Ramos (cell line): Measurements from ENCODE around the gene MTFP1.
"Not testable (repeated sequence)": the region's sequence is repeated elsewhere in the genome, so short reads cannot be mapped to it uniquely, and the experiment has no call there.

Experiments used
- in situ Hi-C: fragments of 300-500 bp; cut with MboI; formaldehyde crosslinking; loops from one replicate; pipeline ENCODE4 v1.14.3; 2022; ENCODE audit warnings: low sequenced_read_pairs; ENCODE audit not compliant: unreplicated experiment

MTFP1 gene

DNA sequence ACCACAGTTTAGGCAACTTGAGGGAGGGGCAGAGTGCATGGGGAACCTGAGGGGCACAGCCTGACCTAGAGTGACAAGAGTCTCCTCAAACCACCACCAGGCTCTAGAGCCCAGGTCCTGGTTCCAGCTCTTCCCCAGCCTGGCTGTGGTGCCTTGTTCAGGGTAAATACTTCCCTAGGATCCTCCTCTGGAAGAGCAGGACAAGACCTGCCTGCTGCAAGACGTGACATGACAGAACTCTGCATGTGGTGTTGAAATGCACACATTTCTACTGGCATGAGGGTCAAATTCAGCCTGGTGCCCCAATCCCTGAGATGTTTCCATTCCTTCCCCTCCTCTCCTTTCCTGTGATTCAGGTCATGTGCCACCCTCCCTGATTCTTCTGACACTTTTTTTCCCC lies 25.4 kb upstream of the MTFP1 start:
- in situ Hi-C loops = no loop called here

DNA sequence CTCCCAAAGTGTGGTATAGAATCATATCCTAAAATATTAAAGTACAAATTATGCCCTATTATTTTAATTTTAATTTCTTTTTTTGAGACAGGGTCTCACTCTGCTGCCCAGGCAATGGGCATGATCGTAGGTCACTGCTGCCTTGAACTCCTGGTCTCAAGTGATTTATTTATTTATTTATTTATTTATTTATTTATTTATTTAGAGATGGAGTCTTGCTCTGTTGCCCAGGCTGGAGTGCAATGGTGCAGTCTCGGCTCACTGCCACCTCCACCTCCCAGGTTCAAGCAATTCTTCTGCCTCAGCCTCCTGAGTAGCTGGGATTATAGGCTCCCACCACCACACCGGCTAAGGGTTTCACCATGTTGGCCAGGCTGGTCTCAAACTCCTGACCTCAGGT lies 24.5 kb upstream of the MTFP1 start:
- in situ Hi-C loops = not testable (repeated sequence)

DNA sequence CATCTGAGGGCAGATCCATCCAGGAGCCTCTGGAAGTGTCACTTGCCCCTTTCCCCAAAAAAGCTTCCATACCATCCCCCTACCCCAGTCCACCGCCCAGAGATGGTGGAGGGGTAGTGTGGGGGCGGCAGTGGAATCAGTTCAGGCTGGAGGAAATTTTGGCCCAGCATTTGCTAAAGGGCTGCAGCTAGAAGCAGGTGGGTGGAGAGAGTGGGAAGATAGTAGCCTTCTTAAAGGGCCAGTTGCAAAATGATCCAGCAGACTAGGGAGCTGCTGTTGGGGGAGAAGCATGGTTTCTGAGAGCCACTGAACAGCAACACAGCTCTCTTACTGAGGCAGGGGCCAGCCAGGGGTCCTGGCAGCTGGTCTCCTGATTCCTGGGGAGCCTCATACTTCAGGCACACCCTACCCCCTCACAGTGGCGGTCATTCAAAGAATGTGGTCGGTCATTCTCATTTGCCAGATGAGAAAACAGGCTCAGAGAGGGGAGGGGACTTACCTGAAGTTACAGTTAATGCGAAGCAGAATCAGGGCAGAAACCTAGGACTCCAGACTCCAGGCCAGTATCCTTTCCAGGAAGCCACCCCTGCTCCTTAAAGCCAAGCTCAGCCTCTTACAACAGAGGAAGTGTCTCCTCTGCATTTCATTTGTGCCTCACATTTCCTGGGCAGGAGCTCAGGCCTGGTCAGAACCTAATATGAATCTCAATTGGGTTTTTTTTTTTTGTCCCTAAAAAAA lies 23.4 kb upstream of the MTFP1 start:
- in situ Hi-C loops = no loop called here

DNA sequence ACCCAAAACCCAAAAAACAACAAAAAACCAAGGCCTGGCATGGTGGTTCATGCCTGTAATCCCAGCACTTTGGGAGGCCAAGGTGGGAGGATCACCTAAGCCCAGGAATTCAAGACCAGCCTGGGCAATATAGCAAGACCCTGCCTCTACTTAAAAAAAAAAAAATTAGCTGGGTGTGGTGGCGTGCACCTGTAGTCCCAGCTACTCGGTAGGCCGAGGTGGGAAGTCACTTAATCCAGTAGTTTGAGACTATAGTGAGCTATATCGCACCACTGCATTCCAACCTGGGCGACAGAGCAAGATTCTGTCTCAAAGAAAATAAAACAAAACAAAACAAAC lies 22.8 kb upstream of the MTFP1 start:
- in situ Hi-C loops = not testable (repeated sequence)

DNA sequence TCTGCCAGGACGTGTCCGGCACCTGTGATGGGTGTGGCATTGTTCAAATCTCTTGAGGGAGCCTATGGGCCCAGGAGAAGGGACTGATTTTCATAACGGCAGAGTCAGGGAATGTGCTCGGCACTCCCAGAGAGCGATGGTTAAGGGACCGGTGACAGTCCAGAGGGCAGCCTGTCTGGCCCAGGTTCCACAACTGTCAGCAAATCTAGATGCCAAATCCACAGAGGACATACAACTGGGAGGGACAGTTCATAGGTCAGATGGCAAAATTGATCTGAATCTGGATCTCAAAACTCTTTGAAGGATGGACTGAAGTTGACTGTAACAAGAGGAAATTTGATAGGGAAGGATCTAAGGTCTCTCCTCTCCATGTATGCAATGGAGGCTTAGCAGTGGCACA lies 21.3 kb upstream of the MTFP1 start:
- in situ Hi-C loops = no loop called here

DNA sequence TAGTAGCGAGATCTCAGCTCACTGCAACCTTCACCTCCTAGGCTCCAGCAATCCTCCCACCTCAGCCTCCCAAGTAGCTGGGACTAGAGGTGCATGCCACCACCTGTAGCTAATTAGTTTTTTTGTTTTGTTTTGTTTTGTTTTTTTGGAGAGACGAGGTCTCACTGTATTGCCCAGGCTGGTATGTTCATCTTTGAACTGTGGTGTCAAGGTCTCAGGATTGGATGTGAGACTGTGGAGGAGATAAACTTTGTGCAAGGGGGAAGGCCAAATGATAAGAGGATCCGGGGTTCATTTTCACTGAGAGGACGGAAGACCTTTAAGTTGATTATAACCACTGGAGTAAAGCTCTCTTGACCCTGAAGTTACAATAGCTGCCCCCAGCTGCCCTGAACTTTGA lies 19.8 kb upstream of the MTFP1 start:
- in situ Hi-C loops = no loop called here

DNA sequence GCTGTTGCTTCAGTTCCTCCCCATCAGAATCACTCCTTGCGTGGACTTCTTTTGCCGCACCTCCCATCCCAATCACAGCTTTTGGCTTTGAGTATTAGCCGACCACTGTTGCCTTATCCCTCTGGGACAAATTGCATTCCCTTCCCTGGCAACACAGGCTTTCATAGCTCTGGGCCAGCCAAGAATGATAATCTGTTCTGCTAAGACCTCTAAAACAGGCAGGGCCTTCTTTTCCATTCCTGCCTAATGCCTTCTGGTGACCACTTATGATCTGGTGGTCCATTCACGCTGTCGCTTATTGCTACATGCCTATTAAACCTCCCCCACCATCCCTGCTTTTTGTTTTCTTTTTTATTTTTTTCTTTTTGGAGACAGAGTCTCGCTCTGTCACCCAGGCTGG lies 19.2 kb upstream of the MTFP1 start:
- in situ Hi-C loops = no loop called here

DNA sequence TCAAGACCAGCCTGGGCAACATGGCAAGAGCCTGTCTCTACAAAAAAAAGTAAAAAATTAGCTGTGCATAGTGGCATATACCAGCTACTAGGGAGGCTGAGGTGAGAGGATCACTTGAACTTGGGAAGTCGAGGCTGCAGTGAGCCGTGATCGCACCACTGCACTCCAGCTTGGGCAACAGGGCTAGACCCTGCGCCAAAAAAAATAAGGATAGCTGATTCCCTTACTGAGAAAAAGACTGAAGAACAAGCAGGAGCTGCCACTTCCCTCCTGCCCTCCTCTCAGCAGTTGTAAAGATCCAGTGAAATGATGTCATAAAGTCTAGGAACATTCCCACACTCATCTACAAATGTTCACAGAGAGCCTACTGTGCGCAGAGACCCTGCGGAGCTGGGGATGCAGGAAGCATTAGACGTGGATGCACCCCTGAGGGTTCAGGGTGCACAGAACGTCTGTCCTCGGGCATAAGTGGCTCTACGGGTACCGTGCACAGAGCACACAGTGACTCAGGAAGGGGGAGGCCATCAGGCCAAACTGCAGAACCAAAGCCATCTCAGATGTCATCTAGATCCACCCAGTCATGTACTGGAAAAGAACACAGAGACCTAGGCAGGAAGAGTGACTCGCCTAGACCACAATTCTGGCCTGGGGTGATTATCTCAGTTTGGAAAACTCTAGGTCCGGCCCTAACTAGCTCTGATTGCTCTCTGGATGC lies 17.0 kb upstream of the MTFP1 start:
- in situ Hi-C loops = no loop called here

DNA sequence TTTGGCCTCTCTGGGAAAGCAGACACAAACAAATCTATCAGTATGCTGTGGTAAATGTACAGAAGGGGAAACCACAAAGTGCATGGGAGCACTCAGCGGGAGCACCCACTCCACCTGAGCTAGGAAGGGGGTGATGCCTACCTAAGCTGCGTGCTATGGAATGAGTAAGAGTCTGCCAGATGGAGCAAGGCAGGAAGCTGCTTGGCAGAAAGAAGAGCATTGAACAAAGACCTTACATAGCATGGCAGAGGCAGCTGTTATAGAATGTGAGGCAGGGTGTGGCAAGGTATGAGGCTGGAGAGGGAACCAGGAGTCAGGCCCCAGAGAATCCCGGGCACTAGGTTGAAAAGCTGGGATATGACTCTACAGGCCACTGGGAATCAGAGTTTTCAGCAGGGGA lies 13.8 kb upstream of the MTFP1 start:
- in situ Hi-C loops = no loop called here

DNA sequence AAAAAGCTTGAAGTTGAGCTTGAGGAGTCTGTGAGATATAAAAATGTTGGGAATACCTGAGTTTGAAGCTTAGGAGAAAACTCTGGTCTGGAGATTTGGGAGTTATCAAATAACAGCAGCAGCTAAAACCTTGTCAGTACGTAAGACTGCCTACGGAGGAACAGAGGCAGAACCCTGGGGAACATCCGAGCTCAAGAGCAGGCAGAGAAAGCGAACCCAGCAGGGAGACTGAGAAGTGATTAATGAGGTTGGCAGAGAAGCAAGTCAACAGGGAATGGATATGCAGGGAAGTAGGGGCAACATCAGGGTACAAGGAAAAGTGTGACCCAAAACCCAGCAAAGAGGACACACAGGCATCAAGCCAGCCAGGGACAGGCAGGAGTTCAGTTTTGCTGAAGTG lies 12.6 kb upstream of the MTFP1 start:
- in situ Hi-C loops = no loop called here

DNA sequence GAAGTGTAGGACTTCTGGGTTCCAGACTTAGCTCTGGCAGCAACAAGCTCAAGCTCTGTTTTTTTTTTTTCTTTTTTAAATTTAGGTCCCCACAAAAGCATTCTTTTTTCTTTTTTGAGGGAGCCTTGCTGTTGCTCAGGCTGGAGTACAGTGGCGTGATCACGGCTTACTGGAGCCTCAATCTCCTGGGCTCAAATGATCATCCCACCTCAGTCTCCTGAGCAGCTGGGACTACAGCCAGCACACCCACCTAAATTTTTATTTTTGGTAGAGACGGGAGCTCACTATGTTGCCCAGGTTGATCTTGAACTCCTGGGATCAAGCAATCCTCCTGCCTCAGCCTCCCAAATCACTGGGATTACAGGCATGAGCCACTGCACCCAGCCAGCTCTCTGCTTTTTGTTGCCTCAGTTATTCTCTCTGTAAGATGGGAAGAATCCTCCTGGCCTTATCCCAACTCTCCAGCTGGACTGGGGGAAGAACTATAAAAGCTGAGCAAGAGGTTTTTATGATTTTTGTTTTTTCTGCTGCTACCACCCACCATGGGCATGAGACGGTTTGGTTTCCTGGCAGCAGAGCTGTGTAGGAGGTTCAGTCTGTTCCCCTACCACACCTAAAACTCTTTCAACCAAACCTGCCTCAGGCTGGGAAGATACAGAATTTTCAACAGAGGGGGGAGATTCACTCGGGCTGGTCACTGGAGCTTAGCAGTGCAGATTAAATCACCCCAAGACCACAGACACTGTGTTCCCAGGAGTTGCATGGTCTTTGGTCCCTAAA lies 11.6 kb upstream of the MTFP1 start:
- in situ Hi-C loops = no loop called here

DNA sequence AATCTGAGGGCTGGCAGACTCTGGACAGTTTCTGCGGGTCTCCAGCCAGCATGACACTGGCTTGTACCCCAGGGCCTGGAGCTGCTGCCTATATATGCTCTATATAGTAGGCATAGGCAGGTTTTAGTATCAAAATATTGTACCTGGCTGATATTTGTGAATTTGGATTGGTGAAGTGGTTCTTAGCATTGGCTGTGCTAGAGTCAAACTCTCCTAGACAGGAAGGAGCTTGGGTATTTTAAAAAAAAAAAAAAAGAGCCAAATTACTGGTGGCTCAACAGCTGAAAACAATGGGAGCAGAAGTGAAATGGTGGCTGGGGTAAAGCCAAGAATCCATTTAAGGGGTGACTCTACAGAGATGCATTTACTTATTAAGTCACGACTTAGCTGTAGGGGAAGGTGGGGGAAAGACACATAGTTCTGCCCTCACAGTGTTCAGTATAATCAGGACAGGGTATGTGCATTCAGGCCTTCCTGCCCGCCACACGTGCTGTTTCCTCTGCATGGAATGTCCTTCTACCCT lies 11.0 kb upstream of the MTFP1 start:
- in situ Hi-C loops = no loop called here

DNA sequence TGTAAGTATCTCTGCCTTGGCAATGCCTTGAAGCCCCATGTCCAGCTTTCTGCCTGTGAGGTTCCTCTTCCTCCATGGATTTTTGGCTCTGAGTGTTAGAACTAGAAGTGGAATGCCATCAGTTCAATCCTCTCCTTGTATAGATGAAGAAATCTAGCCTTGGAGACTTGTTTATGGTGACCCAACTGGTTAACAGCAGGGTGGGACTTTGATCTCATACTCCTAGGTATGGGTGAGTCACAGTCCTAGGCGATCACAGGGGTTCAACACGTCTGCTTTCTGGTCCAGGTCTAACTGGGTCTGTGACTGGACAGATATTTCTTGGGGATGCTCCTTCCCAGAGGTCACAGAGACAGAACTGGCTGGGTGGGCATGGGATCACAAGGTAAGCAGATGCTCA lies 9.2 kb upstream of the MTFP1 start:
- in situ Hi-C loops = no loop called here

DNA sequence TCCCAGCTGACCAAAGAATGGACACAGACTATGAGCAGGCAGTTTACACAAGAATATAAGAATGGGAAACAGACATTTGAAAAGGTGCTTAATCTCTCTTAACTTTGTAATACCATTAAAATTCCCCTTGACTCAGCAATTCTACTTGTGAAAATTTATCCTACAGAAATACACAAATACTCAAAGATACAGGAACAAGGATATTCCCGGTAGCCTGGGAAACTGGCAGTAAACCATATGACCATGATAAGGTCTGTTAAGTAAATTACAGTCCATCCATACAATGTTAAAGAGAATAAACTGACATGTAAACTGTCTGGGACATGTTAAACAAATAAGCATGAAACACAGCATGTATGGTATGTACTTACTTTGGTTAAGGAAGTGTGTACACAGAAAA lies 8.7 kb upstream of the MTFP1 start:
- in situ Hi-C loops = no loop called here

DNA sequence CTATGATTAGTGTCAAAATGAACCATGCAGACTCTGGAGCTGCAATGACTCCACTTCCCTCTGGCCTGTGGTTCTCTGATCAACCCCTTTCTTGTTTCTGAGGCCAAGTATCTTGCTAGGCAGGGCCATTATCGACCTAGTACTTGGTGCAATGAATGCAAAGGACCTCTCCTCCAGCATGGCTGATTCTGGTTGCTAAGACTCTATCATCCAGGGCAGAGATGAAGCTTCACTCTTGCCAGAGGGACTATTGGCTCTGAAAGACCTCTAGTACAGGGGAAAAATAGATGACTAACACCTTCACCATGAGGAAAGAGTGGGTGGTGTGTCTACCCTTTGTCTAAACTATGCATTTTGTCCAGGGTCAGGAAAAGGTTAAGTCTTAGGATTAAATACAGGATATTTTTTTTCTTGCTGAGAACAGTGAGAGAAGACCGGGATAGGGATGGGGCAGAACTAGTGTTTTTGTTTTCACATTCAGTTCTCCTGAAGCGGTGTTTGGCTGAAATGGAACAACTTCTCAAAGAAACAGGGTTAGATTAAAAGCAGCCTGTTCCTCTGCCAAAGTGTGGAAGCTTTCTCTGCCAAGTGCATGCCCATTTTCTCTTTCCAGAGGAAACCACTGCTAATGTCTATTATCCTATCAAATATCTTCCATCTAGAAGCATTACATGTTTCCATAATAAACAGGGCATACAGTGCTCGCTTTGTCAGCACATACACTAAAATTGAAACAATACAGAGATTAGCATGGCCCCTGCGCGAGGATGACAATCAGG lies 5.0 kb upstream of the MTFP1 start:
- in situ Hi-C loops = no loop called here

DNA sequence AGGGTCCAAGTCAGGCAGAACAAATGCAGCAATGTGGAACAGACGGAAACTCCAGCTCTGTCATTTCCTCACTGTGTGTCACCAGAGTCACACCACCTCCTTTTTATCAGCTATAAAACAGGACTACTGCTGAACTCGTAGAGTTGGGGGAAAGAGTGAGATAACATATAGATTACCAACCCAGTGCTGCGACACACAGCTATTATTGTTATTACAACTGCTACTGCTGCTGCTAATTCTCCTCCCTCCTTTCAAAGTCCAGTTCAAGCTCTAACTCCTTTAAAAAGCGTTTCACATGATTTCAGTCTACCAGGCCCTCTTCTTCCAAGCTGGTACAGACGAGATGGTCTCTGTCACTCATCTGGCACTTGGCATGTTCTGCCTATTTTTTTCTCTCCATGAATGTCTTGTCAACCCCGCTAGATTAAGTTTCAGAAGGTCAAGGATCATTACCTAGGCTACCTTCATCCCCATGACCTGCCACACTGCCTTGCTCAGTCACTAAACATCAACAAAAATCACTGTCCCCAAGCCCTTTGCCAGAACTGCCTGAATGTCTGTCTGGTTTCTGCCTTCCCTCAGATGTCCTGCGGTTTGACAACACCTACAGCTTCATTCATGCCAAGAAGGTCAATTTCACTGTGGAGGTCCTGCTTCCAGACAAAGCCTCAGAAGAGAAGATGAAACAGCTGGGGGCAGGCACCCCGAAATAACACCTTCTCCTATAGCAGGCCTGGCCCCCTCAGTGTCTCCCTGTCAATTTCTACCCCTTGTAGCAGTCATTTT lies 3.7 kb upstream of the MTFP1 start:
- in situ Hi-C loops = no loop called here

DNA sequence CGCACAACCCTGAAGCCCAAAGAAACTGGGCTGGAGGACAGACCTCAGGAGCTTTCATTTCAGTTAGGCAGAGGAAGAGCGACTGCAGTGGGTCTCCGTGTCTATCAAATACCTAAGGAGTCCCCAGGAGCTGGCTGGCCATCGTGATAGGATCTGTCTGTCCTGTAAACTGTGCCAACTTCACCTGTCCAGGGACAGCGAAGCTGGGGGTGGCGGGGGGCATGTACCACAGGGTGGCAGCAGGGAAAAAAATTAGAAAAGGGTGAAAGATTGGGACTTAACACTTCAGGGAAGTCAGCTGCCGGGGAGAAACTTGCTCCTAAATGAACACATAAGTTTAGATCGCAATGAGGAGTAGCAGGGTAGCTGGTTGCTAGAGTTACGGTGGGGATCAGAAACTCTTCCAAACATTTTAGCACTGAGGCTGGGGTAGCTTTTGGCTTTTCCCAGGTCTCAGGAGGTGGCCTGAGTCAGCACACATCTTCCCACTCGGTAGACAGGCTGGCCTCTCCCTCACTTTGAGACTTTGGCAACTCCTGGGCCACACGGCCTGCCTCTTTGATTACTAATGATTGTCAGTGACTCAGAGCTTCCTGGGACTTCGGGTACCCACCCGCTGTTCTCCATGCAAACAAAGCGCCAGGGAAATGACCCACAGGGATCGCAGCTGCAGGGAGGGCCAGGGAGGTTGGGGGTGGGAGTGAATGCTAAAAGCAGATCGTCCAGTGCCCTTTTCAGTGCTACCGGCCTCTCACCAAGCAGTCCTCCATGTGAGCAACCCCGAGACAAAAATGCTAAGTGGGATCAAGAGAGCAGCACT lies 2.9 kb upstream of the MTFP1 start:
- in situ Hi-C loops = no loop called here

DNA sequence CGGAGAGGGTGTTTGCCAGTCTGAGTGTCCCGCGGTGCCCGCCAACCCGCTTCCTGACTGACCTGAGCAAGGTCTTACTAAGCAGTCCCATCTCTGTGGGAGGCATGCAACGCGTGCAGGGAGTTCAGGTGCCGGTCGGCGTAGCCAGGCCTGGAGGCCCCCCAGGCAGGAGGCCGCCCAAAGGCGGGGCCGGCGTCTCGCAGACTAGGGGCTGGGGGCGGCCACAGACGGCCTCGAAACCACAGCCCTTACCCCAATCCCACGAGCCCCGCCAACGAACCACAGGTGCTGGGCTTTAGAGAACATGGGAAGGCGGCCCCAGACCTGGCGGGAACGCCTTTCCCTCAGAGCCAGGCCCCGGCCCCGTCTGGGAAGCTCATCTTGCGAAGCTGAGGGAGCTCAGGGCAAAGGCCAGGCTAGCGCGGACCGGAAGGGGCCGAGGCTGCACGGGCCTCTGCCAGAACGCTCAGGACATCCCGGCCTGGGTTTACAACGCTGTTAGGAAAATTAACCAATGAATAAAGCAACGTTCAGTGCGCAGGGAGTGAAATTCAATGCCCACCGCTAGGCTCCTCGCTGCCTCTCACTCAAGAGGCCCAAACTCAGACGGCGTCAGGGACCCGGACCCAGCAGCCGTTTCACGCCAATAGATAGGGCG lies 2.1 kb upstream of the MTFP1 start:
- in situ Hi-C loops = no loop called here
